DMS114 treated with DMSO at 0.1 percent for 48 hours (cell line): ENCODE results near the gene CLTCL1.

Experiments used
- DNase-seq: peaks from one replicate; lab custom pipeline; 2025; ENCODE audit not compliant: unreplicated experiment; lab: John Stamatoyannopoulos, UW

The CLTCL1 gene

DNA sequence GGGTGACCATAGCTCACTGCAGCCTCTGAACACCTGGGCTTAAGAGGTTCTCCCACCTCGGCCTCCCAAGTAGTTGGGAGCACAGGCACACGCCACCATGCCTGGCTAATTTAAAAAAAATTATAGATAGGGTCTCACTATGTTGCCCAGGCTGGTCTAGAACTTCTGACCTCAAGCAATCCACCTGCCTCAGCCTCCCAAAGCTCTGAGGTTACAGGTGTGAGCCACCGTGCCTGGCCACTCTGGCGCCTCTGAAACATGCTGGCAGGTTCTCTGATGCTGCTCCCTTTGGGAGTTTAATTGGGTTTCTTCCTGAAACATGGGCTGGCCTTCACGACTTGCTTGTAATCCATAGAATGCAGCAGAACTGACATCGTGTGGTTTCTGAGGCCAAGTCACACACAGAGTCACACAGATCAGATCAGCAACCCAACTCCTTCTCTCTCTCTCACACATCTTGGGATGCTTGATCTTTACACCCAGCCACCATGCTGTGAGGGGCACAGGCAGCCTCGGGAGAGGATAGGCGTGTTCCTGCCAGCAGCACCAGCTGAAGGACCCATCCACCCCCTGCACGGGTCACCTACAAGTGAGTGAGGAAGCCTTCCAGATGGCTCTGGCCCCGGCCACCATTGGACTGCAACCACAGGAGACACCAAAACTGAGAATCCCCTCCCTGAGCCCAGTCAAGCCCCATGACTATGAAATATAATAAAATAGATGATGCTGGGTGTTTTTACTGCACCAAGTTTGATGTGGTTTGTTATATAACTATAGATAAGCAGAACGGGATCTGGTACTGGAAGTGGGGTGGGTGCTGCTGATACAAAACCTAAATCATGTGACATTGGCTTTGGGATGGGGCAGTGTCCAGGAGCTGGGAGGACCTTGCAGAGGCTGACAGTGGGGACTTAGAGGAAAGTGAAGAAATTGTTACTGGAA, 138.3 kb downstream of the CLTCL1 start:
- DNase-seq: no peak

DNA sequence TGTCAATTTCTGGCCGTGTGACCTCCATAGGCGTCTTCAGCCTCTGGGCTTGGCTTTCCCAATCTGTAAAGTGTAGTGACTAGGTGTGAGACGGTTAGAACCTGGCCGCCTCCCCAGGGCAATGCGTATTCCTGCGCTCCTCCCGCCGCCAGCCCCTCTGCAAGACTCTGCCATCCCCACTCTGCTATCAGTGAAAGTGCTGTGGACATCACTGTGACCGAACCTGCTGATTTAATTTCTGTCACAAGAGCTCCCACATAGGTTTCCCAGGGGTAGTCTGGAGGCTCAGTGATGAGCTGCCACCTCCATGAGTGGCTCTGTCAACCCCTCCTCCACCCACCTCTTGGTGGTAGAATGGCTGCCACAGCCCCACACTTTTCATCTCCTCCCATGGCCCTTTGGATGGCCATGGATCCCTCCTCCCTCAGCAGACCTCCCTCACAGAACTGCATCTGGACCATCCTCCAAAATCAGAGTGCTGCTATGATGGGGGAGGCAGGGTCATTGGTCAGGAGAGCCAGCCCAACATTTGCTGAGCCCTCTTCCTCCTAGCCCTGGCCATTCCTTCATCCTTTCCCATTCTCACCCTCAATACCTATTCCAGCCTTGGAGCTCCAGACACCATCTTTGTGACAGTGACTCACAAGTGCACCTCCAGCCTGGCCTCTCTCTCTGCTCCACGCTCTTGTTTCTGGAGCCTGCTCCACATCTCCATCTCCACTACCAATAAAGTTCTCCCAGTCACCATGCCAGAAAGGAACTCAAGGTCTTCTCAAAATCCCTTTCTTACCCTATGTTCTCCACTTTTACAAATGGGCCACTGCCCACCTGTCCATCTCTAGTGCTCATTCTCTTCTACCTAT, 140.0 kb downstream of the CLTCL1 start:
- no peak for DNase-seq

GRCh38 chr22:19150482-19151328, 140.8 kb downstream of the CLTCL1 start:
- no peak for DNase-seq

DNA sequence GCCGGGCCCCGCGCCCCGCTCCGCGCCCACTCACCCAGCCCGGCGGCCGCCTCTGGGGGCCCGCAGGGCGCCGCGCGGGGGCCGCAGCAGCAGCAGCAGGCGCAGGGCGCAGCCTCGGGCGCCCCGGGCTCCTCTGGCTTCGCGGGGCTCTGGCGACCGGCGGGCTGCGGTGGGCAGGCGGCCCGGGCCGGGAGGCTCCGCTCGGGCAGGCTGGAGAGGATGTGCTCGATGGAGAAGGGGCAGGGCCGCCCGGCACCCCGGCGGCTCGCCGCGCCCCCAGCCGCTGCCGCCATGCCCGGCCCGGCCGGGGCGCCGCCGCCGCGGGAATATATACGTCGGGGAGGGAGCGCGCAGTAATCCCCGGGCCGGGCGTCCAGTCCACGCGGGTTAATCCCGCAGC, 141.5 kb downstream of the CLTCL1 start, which contains the start of gene GSC2:
Gene GSC2 (minus strand): TSS at position 302 of the 400 bp plus-strand sequence. CDS start 9 bp downstream, at position 293.
- no peak for DNase-seq

DNA sequence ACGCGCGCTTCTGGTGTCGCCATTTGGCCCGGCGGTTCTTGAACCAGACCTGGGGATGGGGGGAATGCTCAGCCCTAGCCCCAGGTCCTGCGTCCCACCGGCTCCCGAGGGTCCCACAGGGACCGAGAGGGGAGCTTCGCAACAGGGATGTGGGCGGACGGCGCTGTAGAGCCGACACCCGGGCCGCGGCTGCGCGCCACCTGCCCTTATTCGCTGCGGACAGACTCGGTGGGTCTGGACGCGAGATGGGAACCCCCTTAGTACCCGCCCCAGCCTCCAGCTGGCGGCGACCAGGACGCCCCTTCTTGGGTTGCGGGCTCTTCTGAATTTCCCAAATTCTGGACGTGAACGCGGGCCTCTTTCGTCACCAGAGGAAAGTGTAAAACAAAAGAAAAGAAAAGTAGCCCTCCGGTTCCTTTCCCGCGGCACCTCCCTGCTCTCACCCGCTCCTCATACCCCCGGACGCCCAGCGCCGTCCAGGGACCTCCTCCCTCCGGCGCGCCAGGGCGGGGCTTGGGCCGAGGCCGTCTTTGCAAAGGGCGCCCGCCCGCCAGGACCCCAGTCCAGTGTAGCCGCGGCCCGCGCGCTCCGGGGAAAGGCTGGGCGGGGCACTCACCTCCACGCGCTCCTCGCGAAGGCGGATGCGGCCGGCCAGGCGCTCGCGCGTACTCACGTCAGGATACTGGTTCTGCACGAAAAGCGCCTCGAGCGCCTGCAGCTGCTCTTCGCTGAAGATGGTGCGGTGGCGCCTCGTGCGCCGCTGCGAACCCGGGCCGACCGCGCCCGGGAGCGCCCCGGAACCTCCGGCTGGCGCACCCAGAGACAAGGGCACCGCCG, 142.3 kb downstream of the CLTCL1 start:
- no peak for DNase-seq

GRCh38 chr22:19148417-19149046, 143.0 kb downstream of the CLTCL1 start:
- DNase-seq: no peak

DNA sequence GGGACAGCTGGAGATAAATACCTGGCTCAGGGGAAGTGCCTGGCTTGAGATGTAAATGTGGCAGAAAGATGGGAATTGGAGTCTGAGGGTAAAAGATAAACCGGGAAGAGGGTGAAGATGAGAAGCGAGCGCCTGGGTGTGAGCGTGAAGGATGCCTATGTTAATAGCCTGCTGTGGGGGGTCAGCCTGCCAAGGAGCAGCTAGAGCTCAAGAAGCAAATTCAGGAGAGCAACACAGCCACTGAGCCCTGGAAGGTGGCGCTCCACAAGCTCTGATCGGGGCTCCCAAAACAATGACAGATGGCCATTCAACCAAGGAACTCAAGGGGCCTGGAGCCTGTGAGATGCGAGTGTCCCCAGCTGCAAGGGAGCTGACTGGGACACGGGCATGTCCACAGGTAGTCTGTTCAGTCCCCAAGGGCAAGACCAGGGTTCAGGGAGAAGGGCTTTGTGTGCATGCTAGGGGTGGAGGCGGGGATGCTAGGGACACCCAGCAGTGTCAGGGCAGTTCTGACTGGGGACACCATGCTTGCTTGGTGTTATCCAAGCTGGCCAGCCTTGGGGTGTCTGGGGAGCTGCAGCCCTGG, 144.2 kb downstream of the CLTCL1 start:
- no peak for DNase-seq

GRCh38 chr22:19146215-19146968, 145.1 kb downstream of the CLTCL1 start:
- DNase-seq: no peak

GRCh38 chr22:19143967-19144400, 147.5 kb downstream of the CLTCL1 start:
- no peak for DNase-seq

- no peak for DNase-seq
Measured at GRCh38 chr22:19143212-19143611, 148.3 kb downstream of the CLTCL1 start.

GRCh38 chr22:19142394-19142793, 149.1 kb downstream of the CLTCL1 start:
- no peak for DNase-seq

GRCh38 chr22:19139974-19140373, 151.5 kb downstream of the CLTCL1 start:
- no peak for DNase-seq

DNA sequence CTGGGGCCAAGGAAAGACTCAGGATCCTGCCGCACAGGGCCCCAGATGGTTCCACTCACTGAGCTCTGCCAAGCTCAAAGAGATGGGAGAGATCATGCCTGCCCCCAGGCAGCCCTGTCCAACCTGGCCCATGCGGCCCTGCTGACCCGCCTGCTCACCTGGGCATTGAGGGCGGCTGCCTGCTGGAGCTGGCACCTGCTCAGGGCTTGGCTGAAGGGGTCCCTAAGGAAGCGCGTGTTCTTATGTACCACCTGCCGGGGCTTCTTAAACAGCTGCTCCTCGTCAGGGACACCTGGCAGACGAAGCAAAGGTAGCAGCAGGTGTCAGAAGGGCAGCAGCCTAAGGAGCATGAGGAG, 152.5 kb downstream of the CLTCL1 start:
- no peak for DNase-seq

DNA sequence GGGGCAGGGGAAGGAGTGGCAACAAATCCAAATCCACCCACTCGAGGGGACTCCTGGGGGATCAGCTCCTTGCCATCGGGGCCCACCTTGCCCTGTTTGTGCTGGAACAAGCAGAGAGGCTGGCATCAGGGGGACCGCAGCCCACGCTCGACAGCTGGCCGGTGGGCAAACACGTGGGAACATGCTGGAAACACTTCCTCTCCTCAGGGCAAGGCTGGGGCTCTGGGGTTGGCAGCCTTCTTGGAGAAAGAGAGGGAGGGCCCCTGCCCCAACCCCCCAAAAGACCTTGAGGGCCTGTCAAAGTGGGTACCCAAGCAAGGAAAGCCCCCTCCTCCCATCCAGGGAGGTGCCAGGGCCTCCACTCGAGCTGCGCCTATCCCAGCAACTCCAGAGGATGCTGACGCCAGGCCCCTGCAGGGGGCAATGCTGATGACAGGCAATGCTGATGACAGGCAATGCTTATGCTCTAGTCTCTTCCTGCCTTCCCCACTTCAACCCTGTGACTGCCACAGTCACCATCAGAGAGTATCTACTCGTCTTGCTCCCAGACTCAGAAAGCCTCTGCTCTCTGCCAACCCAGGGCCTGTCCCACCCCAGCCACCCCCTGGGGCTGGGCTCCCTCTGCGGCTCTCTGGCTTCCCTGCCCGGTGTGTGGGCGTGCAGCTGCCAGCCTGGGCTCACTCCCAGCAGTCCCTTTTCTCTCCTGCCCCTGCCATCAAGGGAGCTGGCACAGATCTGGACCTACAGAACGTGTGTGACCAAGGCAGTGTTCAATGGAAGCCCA, 153.1 kb downstream of the CLTCL1 start:
- DNase-seq: no peak

GRCh38 chr22:19137384-19138216, 153.9 kb downstream of the CLTCL1 start:
- no peak for DNase-seq

DNA sequence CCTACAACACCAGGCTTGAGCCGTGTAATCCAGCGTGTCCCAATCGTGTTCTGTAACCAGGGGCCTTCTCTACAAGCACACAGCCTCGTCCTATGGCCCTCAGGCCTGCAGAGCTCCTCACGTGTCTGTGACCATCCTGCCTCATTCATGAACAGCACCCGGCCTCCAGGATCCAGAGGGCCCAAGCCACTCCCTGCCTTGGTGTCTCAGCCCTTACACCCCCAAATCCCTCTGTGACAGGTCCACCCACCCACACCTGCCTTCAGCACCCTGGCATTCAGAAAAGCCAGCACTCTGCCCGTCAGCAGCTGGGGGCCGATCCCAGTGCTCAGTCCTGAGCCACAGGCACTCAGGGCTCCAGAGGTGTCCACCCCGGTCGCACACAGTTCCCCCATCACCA, 154.6 kb downstream of the CLTCL1 start:
- no peak for DNase-seq

- no peak for DNase-seq
Measured at GRCh38 chr22:19134874-19135273, 156.6 kb downstream of the CLTCL1 start.
